GM23248 (cell line): ENCODE results near the gene FBXO42. TPM values are rescaled to one million over a fixed set of nuclear protein-coding genes. Genes with fewer than 3 reads are reported as not detected.

Experiments
- DNase-seq: peaks from one replicate; pipeline ENCODE4 v3.0.0-alpha.2; 2015
- H2AFZ ChIP-seq: fragments of 200-600 bp; sonication (generic); 2 replicates; pipeline ENCODE4 v1.6.1; 2016; ENCODE audit warnings: antibody characterized with exemption
- H3F3A ChIP-seq: fragments of 200-600 bp; sonication (generic); 2 replicates; pipeline ENCODE4 v1.6.1; 2016; ENCODE audit warnings: mild to moderate bottlenecking, antibody characterized with exemption, mixed run types; ENCODE audit not compliant: insufficient read depth
- H3K27ac ChIP-seq: fragments of 200-600 bp; sonication (generic); 2 replicates; pipeline ENCODE4 v1.5.1; 2016; ENCODE audit warnings: mild to moderate bottlenecking
- H3K27me3 ChIP-seq: fragments of 200-600 bp; sonication (generic); replicated peaks from 2 replicates; pipeline ENCODE4 v1.6.1; 2016; ENCODE audit warnings: mild to moderate bottlenecking; ENCODE audit not compliant: insufficient read depth
- H3K36me3 ChIP-seq: fragments of 200-600 bp; sonication (generic); 2 replicates; pipeline ENCODE4 v1.6.1; 2016; ENCODE audit warnings: low read depth, mild to moderate bottlenecking
- H3K4me1 ChIP-seq: fragments of 200-600 bp; sonication (generic); 2 replicates; pipeline ENCODE4 v1.6.1; 2016; ENCODE audit warnings: mild to moderate bottlenecking; ENCODE audit not compliant: insufficient read depth
- H3K4me2 ChIP-seq: fragments of 200-600 bp; sonication (generic); one replicate; pipeline ENCODE4 v1.6.1; 2016; ENCODE audit warnings: mild to moderate bottlenecking; ENCODE audit not compliant: unreplicated experiment
- H3K4me3 ChIP-seq: fragments of 200-600 bp; sonication (generic); 2 replicates; pipeline ENCODE4 v1.5.1; 2016; ENCODE audit warnings: mild to moderate bottlenecking
- H3K79me2 ChIP-seq: fragments of 200-600 bp; sonication (generic); 2 replicates; pipeline ENCODE4 v1.6.1; 2016; ENCODE audit warnings: mild to moderate bottlenecking; ENCODE audit not compliant: insufficient read depth
- H3K9ac ChIP-seq: fragments of 200-600 bp; sonication (generic); 2 replicates; pipeline ENCODE4 v1.6.1; 2016; ENCODE audit warnings: mild to moderate bottlenecking
- H3K9me2 ChIP-seq: fragments of 200-600 bp; sonication (generic); 2 replicates; pipeline ENCODE4 v1.6.1; 2016; ENCODE audit warnings: mixed run types, mild to moderate bottlenecking, moderate library complexity; ENCODE audit not compliant: insufficient read depth
- H3K9me3 ChIP-seq: fragments of 200-600 bp; sonication (generic); one replicate; pipeline ENCODE4 v1.6.1; 2017; ENCODE audit warnings: low read depth
- H4K20me1 ChIP-seq: fragments of 200-600 bp; sonication (generic); 2 replicates; pipeline ENCODE4 v1.6.0; 2016; ENCODE audit not compliant: insufficient read depth
- EZH2 ChIP-seq: fragments of 200-600 bp; sonication (generic); IDR thresholded peaks from 2 replicates; pipeline ENCODE4 v1.6.1; 2018; ENCODE audit warnings: antibody characterized with exemption, mild to moderate bottlenecking; ENCODE audit not compliant: insufficient read depth, poor library complexity, severe bottlenecking
- EZH2phosphoT487 ChIP-seq: fragments of 200-600 bp; sonication (generic); IDR thresholded peaks from 2 replicates; pipeline ENCODE4 v1.6.1; 2018; ENCODE audit warnings: antibody characterized with exemption, moderate library complexity, mild to moderate bottlenecking, low read depth; ENCODE audit not compliant: insufficient read depth
- WGBS, 2 experiments: methylation state at CpG; one replicate each; pipeline ENCODE4 v1.1.6; 2015 to 2017; ENCODE audit warnings: low lambda C conversion rate in 2 of 2, low coverage in 1 of 2; ENCODE audit errors: missing lambda C conversion rate in 2 of 2; 5-methylcytosine and 5-hydroxymethylcytosine counted together
- in situ Hi-C: fragments of 300-500 bp; cut with MboI; formaldehyde crosslinking; loops from 2 replicates; pipeline ENCODE4 v1.15.0; 2020
- polyA plus RNA-seq: library from polyadenylated mRNA; unstranded; fragments of >200 nt; fragmentation: Nextera tagmentation; extraction: Ambion mirVana; gene quantifications from 2 replicates; pipeline ENCODE4 v1.2.1, GENCODE V29; 2016
- total RNA-seq: library from RNA; depleted of rRNA; stranded (reverse); fragments of >200 nt; shearing (Covaris generic); gene quantifications from 2 replicates; pipeline ENCODE4 v1.2.3, GENCODE V29; 2014; rRNA removed

The FBXO42 gene
- 20.2 and 27.8 TPM in 2 replicates for total RNA-seq
- 16.9 and 17.1 TPM in 2 replicates for polyA plus RNA-seq

- 1% methylated on average over 42 to 70 of the region's 81 CpGs for WGBS, 2 experiments
- H3K27me3 ChIP-seq, result no peaks in the 10 kb centered on the region
- no peaks in the 10 kb centered on the region for H3K9me2 ChIP-seq
- in situ Hi-C loops, result loop anchor here (25.0 kb wide), 1 partner anchor 265 kb away; no protein-coding TSS in a partner anchor
- H4K20me1 ChIP-seq, result peaks cover 7% of the 10 kb centered on the region; the same call in 1 of the 2 replicates
- H3K27ac ChIP-seq, result peak within 1 kb of the TSS; percentile 83
- no peaks in the 10 kb centered on the region for H3K36me3 ChIP-seq
- H3K9me3 ChIP-seq, result no peaks in the 10 kb centered on the region
- peak within 1 kb of the TSS; percentile 84 for H3K4me3 ChIP-seq
- TF ChIP-seq EZH2 (no peak), EZH2phosphoT487 (no peak)
- H3K4me2 ChIP-seq, result peak within 1 kb of the TSS; percentile 98
- peaks cover 49% of the 10 kb centered on the region for H3K79me2 ChIP-seq
- peak; percentile 95 for DNase-seq
- H3F3A ChIP-seq, result peaks cover 30% of the 10 kb centered on the region
- H3K9ac ChIP-seq, result peak within 1 kb of the TSS; percentile 90
- H3K4me1 ChIP-seq, result peaks cover 33% of the 10 kb centered on the region
- peak within 1 kb of the TSS; percentile 97 for H2AFZ ChIP-seq
These were observed at the start of gene FBXO42 for GRCh38 chr1:16351994-16352841. FBXO42 (minus strand) TSS chr1:16352480; CDS start chr1:16315418, 37,062 bp downstream.

GRCh38 chr1:16398371-16398953 lies 46.2 kb upstream of the FBXO42 start:
- in situ Hi-C loops, result no loop called here
- WGBS, 2 experiments, result 87 to 93% methylated on average over 4 to 5 of the region's 5 CpGs
- no peak for TF ChIP-seq EZH2
- no peak for TF ChIP-seq EZH2phosphoT487

GRCh38 chr1:16397120-16397519 lies 44.8 kb upstream of the FBXO42 start:
- Histone ChIP-seq H4K20me1 (no peaks in the 10 kb centered on the region; the same call in 1 of the 2 replicates), H3K4me1 (peaks cover 13% of the 10 kb centered on the region), H3F3A (0 out of 2 replicates have a peak, but pooled peaks cover 13% of the 10 kb centered on the region), H3K9ac (peak overlapping the region; percentile 46), H3K4me3 (0 out of 2 replicates have a peak overlapping the region, but pooled peaks have one; percentile 11), H3K79me2 (peaks cover 48% of the 10 kb centered on the region), H2AFZ (no peak overlapping the region), H3K9me2 (no peaks in the 10 kb centered on the region), H3K27me3 (no peaks in the 10 kb centered on the region), H3K27ac (peak overlapping the region; percentile 69), H3K36me3 (peaks cover 9% of the 10 kb centered on the region; the same call in 1 of the 2 replicates), H3K9me3 (no peaks in the 10 kb centered on the region), H3K4me2 (peak overlapping the region; percentile 78)
- no peak for TF ChIP-seq EZH2
- in situ Hi-C loops, result no loop called here
- peak; percentile 20 for DNase-seq
- WGBS, 2 experiments, result 47 to 65% methylated on average over 5 of the region's 5 CpGs

More at GRCh38 chr1:16398371-16398953, 46.2 kb upstream of the FBXO42 start:
- DNase-seq, result no peak
- Histone ChIP-seq H3K27me3 (no peaks in the 10 kb centered on the region), H4K20me1 (no peaks in the 10 kb centered on the region), H3K36me3 (peaks cover 9% of the 10 kb centered on the region; the same call in 1 of the 2 replicates), H3K4me2 (no peak overlapping the region), H3K9ac (no peak overlapping the region), H3K9me2 (no peaks in the 10 kb centered on the region), H3K79me2 (peaks cover 35% of the 10 kb centered on the region), H3K27ac (no peak overlapping the region), H3K9me3 (no peaks in the 10 kb centered on the region), H2AFZ (no peak overlapping the region), H3F3A (peaks cover 17% of the 10 kb centered on the region; the same call in 1 of the 2 replicates), H3K4me1 (peaks cover 21% of the 10 kb centered on the region), H3K4me3 (no peak overlapping the region)

- Histone ChIP-seq H3K79me2 (peaks cover 54% of the 10 kb centered on the region), H3K27me3 (no peaks in the 10 kb centered on the region), H3K4me3 (0 out of 2 replicates have a peak overlapping the region, but pooled peaks have one; percentile 11), H4K20me1 (no peaks in the 10 kb centered on the region; the same call in 1 of the 2 replicates), H3K4me2 (peak overlapping the region; percentile 78), H3K9ac (peak overlapping the region; percentile 46), H3F3A (0 out of 2 replicates have a peak, but pooled peaks cover 9% of the 10 kb centered on the region), H3K9me3 (no peaks in the 10 kb centered on the region), H3K36me3 (peaks cover 9% of the 10 kb centered on the region; the same call in 1 of the 2 replicates), H2AFZ (no peak overlapping the region), H3K4me1 (peaks cover 15% of the 10 kb centered on the region), H3K27ac (peak overlapping the region; percentile 69), H3K9me2 (no peaks in the 10 kb centered on the region)
- in situ Hi-C loops, result no loop called here
- 42 to 47% methylated on average over 7 of the region's 7 CpGs for WGBS, 2 experiments
- peak; percentile 92 for DNase-seq
- TF ChIP-seq EZH2phosphoT487 (no peak), EZH2 (no peak)
These were observed 44.3 kb upstream of the FBXO42 start for GRCh38 chr1:16396591-16396990.
